ENCODE measurements around the gene SEMG2.

Gene SEMG2, protein sequence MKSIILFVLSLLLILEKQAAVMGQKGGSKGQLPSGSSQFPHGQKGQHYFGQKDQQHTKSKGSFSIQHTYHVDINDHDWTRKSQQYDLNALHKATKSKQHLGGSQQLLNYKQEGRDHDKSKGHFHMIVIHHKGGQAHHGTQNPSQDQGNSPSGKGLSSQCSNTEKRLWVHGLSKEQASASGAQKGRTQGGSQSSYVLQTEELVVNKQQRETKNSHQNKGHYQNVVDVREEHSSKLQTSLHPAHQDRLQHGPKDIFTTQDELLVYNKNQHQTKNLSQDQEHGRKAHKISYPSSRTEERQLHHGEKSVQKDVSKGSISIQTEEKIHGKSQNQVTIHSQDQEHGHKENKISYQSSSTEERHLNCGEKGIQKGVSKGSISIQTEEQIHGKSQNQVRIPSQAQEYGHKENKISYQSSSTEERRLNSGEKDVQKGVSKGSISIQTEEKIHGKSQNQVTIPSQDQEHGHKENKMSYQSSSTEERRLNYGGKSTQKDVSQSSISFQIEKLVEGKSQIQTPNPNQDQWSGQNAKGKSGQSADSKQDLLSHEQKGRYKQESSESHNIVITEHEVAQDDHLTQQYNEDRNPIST
- total RNA-seq, result 0 reads per million in 3 donors

DNA sequence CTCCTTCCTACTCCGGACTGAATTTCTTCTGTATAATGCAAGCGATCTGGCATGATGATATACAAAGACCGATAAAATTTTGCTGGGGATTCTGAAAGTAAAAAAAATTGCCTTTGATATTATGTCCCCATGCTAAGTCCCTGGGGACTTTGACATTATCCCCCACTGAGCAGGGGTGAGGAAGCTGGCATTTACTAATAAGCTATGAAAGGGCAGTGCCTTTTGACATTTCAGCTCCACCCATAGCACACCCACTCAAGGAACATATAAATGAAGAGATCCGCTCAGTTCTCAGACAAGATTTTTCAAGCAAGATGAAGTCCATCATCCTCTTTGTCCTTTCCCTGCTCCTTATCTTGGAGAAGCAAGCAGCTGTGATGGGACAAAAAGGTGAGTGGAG, at the start of gene SEMG2:
Gene SEMG2 (plus strand): TSS at position 298 of the 400 bp plus-strand sequence. CDS start 17 bp downstream, at position 315.
- Histone ChIP-seq H3K4me1 (ENCODE audit: control insufficient read depth, insufficient read depth, low read length, poor library complexity, severe bottlenecking) (no peaks in the 10 kb centered on the region), H3K36me3 (ENCODE audit: control insufficient read depth, insufficient read depth, low read length) (no peaks in the 10 kb centered on the region)

DNA sequence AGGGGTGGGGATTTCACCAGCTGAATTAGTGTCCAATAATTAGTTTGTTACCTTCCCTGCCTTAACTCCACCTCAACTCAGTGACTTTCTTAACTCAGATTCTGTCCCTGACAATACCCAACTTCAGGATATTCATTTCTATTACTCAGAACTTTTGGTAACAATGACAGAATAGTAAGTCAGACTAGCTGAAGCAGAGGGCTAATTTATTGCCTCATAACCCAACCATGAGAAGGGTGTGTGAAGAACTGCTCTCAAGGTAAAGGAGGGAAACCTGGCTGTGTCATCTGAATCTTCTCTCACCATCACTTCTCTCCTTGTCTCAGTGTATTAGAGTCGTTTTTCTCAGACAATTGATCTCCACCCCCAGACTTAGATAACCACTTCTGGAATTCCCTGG, 47.7 kb upstream of the SEMG2 start:
- Histone ChIP-seq H3K27ac (ENCODE audit: insufficient read depth, low read length, poor library complexity, severe bottlenecking) (no peak overlapping the region), H3K4me1 (ENCODE audit: control insufficient read depth, insufficient read depth, low read length, poor library complexity, severe bottlenecking) (no peaks in the 10 kb centered on the region), H3K4me3 (ENCODE audit: insufficient read depth, low read depth, low read length, poor library complexity, severe bottlenecking) (no peak overlapping the region), H3K36me3 (ENCODE audit: control insufficient read depth, insufficient read depth, low read length) (no peaks in the 10 kb centered on the region), H3K9me3 (ENCODE audit: control insufficient read depth, low read length) (no peaks in the 10 kb centered on the region), H3K27me3 (replicated peaks; ENCODE audit: control insufficient read depth, insufficient read depth, low read length, poor library complexity, severe bottlenecking) (no peaks in the 10 kb centered on the region)
- no peak for DNase-seq

More for the DNA sequence above, at the start of gene SEMG2:
- Histone ChIP-seq H3K9me3 (ENCODE audit: control insufficient read depth, low read length) (no peaks in the 10 kb centered on the region), H3K27me3 (replicated peaks; ENCODE audit: control insufficient read depth, insufficient read depth, low read length, poor library complexity, severe bottlenecking) (no peaks in the 10 kb centered on the region), H3K4me3 (ENCODE audit: insufficient read depth, low read depth, low read length, poor library complexity, severe bottlenecking) (no peak within 1 kb of the TSS), H3K27ac (ENCODE audit: insufficient read depth, low read length, poor library complexity, severe bottlenecking) (no peak within 1 kb of the TSS)
- no peak for DNase-seq

DNA sequence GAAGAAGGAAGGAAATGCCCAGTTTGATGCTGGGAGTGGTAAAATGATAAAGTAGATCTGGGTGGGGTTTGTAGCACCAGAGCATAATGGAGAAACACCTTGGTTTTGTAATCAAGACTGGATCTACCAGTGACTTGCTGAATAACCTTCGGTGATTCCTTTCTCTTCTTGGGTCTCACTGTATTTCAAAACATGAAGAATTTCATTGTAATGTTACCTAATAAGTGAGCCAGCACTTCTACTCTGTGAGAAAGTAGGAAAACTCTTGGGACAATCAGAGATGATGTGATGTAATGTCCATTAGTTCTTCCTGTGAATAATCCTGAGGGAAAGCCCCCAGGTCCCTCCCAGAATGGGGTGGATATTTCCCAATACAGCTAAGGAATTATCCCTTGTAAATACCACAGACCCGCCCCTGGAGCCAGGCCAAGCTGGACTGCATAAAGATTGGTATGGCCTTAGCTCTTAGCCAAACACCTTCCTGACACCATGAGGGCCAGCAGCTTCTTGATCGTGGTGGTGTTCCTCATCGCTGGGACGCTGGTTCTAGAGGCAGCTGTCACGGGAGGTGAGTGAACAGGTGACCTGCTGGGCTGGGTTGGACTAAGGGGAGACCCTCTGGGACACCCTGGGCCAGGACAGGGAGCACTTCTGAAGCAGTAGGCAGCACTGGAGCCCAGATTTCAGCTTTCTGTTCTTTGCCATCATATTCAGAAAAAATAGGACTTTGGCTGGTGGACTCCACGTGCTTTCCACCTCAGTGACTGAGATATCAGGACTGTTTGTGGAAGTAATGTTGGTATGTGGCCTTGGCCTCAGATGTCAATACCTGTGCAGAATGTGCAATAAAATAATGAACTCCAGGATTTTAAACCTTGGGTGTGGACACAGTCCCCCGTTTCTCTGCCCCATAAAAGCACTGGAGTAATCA, 46.5 kb upstream of the SEMG2 start, which contains the start of gene PI3:
Gene PI3 (plus strand): TSS at position 469 of the 931 bp plus-strand sequence. CDS start 21 bp downstream, at position 490.
- DNase-seq, result no peak

DNA sequence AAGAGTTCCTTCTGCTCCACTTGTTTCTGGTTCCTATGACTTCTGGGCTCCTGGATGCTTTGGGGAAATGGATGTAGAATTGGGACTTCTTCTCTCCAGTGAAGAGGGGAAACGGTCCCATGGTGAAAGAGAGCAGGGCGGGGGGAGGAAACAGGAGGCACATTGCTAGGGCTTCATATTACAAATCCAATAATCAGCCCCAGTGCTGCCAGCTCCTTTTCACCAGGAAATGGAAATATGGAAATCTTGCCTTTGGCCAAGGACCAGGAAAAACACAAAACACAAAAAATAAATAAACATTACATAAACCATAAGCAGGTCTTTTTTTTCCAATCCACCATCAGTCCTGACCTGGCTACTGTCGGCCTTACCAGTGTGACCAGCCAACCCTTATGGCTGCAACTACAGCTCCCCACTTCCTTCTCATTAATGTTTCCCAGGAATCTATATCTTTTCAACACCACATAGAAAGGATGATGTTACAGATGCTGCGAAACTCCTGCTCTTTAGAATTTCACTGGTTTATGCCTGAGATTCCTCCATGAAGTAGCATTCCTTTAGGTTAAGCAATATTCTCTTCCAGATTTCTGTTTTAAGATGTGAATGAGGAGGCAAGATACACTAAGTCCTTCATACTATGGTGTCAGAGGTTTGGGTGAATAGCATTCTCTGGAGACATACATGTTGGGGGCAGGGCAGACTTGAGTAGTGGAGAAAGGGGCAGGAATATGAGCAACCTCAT, 44.5 kb upstream of the SEMG2 start:
- H3K27ac ChIP-seq (ENCODE audit: insufficient read depth, low read length, poor library complexity, severe bottlenecking), result no peak overlapping the region
- H3K36me3 ChIP-seq (ENCODE audit: control insufficient read depth, insufficient read depth, low read length), result no peaks in the 10 kb centered on the region
- H3K4me3 ChIP-seq (ENCODE audit: insufficient read depth, low read depth, low read length, poor library complexity, severe bottlenecking), result no peak overlapping the region
- no peaks in the 10 kb centered on the region for H3K27me3 ChIP-seq (replicated peaks; ENCODE audit: control insufficient read depth, insufficient read depth, low read length, poor library complexity, severe bottlenecking)
- no peaks in the 10 kb centered on the region for H3K4me1 ChIP-seq (ENCODE audit: control insufficient read depth, insufficient read depth, low read length, poor library complexity, severe bottlenecking)
- H3K9me3 ChIP-seq (ENCODE audit: control insufficient read depth, low read length), result no peaks in the 10 kb centered on the region
- DNase-seq, result no peak

More for the DNA sequence above, 46.5 kb upstream of the SEMG2 start, which contains the start of gene PI3:
- no peaks in the 10 kb centered on the region for H3K36me3 ChIP-seq (ENCODE audit: control insufficient read depth, insufficient read depth, low read length)
- no peak within 1 kb of the TSS for H3K4me3 ChIP-seq (ENCODE audit: insufficient read depth, low read depth, low read length, poor library complexity, severe bottlenecking)
- H3K4me1 ChIP-seq (ENCODE audit: control insufficient read depth, insufficient read depth, low read length, poor library complexity, severe bottlenecking), result no peaks in the 10 kb centered on the region
- no peak within 1 kb of the TSS for H3K27ac ChIP-seq (ENCODE audit: insufficient read depth, low read length, poor library complexity, severe bottlenecking)
- H3K27me3 ChIP-seq (replicated peaks; ENCODE audit: control insufficient read depth, insufficient read depth, low read length, poor library complexity, severe bottlenecking), result no peaks in the 10 kb centered on the region
- no peaks in the 10 kb centered on the region for H3K9me3 ChIP-seq (ENCODE audit: control insufficient read depth, low read length)

DNA sequence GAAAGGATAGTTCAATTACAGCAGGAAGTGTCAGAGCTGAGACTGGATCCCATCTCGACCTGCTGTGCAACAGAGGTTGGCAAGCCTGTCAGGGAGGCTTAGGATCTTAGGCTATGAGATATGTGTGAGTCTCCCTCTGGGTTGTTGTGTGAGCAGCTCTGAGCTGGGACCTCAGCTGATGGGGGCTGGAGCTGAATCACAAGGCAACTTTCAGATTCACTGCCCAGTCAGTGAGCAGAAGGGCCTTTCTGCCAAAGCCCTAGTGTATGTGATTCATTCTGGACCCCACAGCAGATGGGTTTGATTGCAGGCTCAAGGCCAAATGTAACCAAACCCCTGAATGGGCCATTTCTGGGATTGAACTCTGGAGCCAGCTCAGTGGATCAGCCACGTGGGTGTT, 42.0 kb upstream of the SEMG2 start:
- H3K4me3 ChIP-seq (ENCODE audit: insufficient read depth, low read depth, low read length, poor library complexity, severe bottlenecking), result no peak overlapping the region
- no peaks in the 10 kb centered on the region for H3K9me3 ChIP-seq (ENCODE audit: control insufficient read depth, low read length)
- H3K4me1 ChIP-seq (ENCODE audit: control insufficient read depth, insufficient read depth, low read length, poor library complexity, severe bottlenecking), result no peaks in the 10 kb centered on the region
- no peak overlapping the region for H3K27ac ChIP-seq (ENCODE audit: insufficient read depth, low read length, poor library complexity, severe bottlenecking)
- H3K27me3 ChIP-seq (replicated peaks; ENCODE audit: control insufficient read depth, insufficient read depth, low read length, poor library complexity, severe bottlenecking), result no peaks in the 10 kb centered on the region
- no peaks in the 10 kb centered on the region for H3K36me3 ChIP-seq (ENCODE audit: control insufficient read depth, insufficient read depth, low read length)
- no peak for DNase-seq

DNA sequence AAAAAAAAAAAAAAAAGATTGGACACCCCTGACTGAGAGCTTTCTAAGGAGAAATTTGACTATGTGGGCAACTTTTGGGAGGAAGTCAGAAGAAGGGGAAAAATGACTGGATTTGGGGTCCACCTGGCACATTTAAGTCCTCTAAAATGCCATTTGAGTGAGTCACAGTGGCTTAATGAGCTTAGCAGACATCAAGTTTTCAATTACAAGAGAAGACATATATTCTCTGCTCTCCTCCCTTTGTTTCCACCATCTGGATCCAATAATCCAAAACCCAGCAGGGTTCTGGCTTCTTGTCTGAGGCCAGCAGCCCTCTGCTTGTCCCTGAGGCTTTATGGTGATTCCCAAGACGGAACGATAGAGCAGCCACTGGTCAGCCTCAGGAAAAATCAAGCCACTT, 39.5 kb upstream of the SEMG2 start:
- Histone ChIP-seq H3K27me3 (replicated peaks; ENCODE audit: control insufficient read depth, insufficient read depth, low read length, poor library complexity, severe bottlenecking) (no peaks in the 10 kb centered on the region), H3K4me1 (ENCODE audit: control insufficient read depth, insufficient read depth, low read length, poor library complexity, severe bottlenecking) (no peaks in the 10 kb centered on the region), H3K4me3 (ENCODE audit: insufficient read depth, low read depth, low read length, poor library complexity, severe bottlenecking) (no peak overlapping the region), H3K36me3 (ENCODE audit: control insufficient read depth, insufficient read depth, low read length) (no peaks in the 10 kb centered on the region), H3K27ac (ENCODE audit: insufficient read depth, low read length, poor library complexity, severe bottlenecking) (no peak overlapping the region), H3K9me3 (ENCODE audit: control insufficient read depth, low read length) (no peaks in the 10 kb centered on the region)
- DNase-seq, result no peak

DNA sequence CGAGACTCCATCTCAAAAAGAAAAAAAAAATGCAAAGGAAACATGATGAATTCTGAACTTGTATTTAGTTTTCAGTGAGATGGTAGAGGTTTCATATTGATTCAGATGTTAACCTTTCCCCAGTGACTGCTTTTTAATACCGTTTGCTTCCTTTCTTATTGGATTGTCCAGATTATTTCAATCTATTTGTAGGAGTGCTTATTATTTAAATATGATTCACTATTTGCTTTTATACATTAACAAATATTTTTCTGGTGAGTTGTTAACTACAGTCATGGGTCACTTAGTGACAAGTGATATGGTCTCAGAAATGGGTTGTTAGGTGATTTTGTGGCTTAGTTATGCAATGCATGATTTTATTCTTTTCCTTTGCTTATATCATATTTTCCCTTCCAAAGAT, 38.1 kb upstream of the SEMG2 start:
- no peak overlapping the region for H3K27ac ChIP-seq (ENCODE audit: insufficient read depth, low read length, poor library complexity, severe bottlenecking)
- no peaks in the 10 kb centered on the region for H3K36me3 ChIP-seq (ENCODE audit: control insufficient read depth, insufficient read depth, low read length)
- H3K9me3 ChIP-seq (ENCODE audit: control insufficient read depth, low read length), result no peaks in the 10 kb centered on the region
- H3K4me3 ChIP-seq (ENCODE audit: insufficient read depth, low read depth, low read length, poor library complexity, severe bottlenecking), result no peak overlapping the region
- H3K4me1 ChIP-seq (ENCODE audit: control insufficient read depth, insufficient read depth, low read length, poor library complexity, severe bottlenecking), result no peaks in the 10 kb centered on the region
- DNase-seq, result no peak
- H3K27me3 ChIP-seq (replicated peaks; ENCODE audit: control insufficient read depth, insufficient read depth, low read length, poor library complexity, severe bottlenecking), result no peaks in the 10 kb centered on the region

DNA sequence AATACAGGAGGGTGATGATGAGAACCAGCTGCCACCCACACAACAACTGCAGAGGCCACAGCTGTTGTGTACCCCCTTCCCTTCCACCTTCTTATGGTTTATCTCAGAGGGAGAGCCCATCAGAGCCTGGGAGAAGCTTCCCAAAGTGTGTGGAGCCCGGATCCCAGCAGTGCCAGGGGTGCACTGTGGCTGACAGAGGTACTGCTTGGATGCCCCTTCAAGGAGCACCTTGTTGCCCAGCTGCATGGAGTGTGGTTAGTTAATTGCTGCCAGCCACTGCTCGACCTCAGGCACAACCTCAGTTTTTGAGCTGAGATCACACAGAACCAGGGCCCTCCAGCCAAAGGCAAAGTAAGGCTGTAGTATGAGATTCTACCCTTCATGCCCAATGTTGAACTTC, 33.5 kb upstream of the SEMG2 start:
- no peak overlapping the region for H3K4me3 ChIP-seq (ENCODE audit: insufficient read depth, low read depth, low read length, poor library complexity, severe bottlenecking)
- DNase-seq, result no peak
- H3K27me3 ChIP-seq (replicated peaks; ENCODE audit: control insufficient read depth, insufficient read depth, low read length, poor library complexity, severe bottlenecking), result no peaks in the 10 kb centered on the region
- H3K27ac ChIP-seq (ENCODE audit: insufficient read depth, low read length, poor library complexity, severe bottlenecking), result no peak overlapping the region
- no peaks in the 10 kb centered on the region for H3K36me3 ChIP-seq (ENCODE audit: control insufficient read depth, insufficient read depth, low read length)
- H3K4me1 ChIP-seq (ENCODE audit: control insufficient read depth, insufficient read depth, low read length, poor library complexity, severe bottlenecking), result no peaks in the 10 kb centered on the region
- no peaks in the 10 kb centered on the region for H3K9me3 ChIP-seq (ENCODE audit: control insufficient read depth, low read length)

DNA sequence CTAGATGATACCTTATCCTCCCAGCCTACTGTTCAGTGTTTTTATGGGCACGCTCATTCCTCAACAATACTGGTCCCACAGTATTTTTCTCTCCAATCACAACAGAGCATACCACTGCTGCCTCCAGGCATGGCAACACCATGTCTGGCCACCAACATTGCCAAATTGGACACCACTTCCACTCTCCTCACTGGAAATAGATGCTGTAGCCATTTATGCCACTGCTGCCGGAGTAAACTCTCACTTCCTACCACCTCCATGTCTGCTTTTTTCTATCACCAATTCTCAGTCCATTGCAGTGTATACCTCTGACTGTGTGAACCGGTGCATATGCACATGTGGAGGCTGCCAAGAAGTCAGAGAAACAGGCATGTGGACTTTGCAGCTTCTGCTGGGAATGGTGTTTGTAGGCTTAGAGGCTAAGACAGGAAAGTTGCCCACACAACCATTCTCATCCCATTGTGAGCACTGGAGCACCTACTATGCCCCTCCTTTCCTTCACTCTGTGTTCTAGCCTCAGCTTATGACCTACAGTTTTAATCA, 32.0 kb upstream of the SEMG2 start:
- H3K27ac ChIP-seq (ENCODE audit: insufficient read depth, low read length, poor library complexity, severe bottlenecking), result no peak overlapping the region
- no peaks in the 10 kb centered on the region for H3K27me3 ChIP-seq (replicated peaks; ENCODE audit: control insufficient read depth, insufficient read depth, low read length, poor library complexity, severe bottlenecking)
- no peaks in the 10 kb centered on the region for H3K9me3 ChIP-seq (ENCODE audit: control insufficient read depth, low read length)
- H3K4me1 ChIP-seq (ENCODE audit: control insufficient read depth, insufficient read depth, low read length, poor library complexity, severe bottlenecking), result no peaks in the 10 kb centered on the region
- DNase-seq, result no peak
- no peak overlapping the region for H3K4me3 ChIP-seq (ENCODE audit: insufficient read depth, low read depth, low read length, poor library complexity, severe bottlenecking)
- H3K36me3 ChIP-seq (ENCODE audit: control insufficient read depth, insufficient read depth, low read length), result no peaks in the 10 kb centered on the region

All from effector memory CD4-positive, alpha-beta T cell (primary cell).